Mesendoderm (in vitro differentiated cells): Measurements from ENCODE around the gene CANT1.

Experiments used
- DNase-seq: peaks from one replicate; pipeline ENCODE4 v3.0.0; 2013
- H2AK5ac ChIP-seq: 2 replicates; pipeline ENCODE4 v1.6.1; 2013; ENCODE audit warnings: low read length, inconsistent platforms
- H2BK120ac ChIP-seq: 2 replicates; pipeline ENCODE4 v1.6.1; 2013; ENCODE audit warnings: low read depth, mild to moderate bottlenecking, low read length, moderate library complexity, mixed read lengths
- H2BK15ac ChIP-seq: replicated peaks from 2 replicates; pipeline ENCODE4 v1.6.1; 2013; ENCODE audit warnings: low read depth, mild to moderate bottlenecking, moderate library complexity
- H2BK5ac ChIP-seq: 2 replicates; pipeline ENCODE4 v1.6.1; 2013; ENCODE audit warnings: low read length, inconsistent platforms
- H3K18ac ChIP-seq: 2 replicates; pipeline ENCODE4 v1.6.1; 2013; ENCODE audit warnings: mild to moderate bottlenecking, low read length, mixed read lengths
- H3K23ac ChIP-seq: one replicate; pipeline ENCODE4 v1.6.1; 2013; ENCODE audit warnings: low read length
- H3K27ac ChIP-seq: 2 replicates; pipeline ENCODE4 v1.5.1; 2013; ENCODE audit warnings: low read depth, mild to moderate bottlenecking, inconsistent platforms, low read length, moderate library complexity
- H3K27me3 ChIP-seq: 2 replicates; pipeline ENCODE4 v1.6.1; 2013; ENCODE audit warnings: low read length, control low read depth, mild to moderate bottlenecking, inconsistent platforms; ENCODE audit not compliant: insufficient read depth, poor library complexity
- H3K36me3 ChIP-seq: 2 replicates; pipeline ENCODE4 v1.6.1; 2013; ENCODE audit warnings: low read length, inconsistent platforms; ENCODE audit not compliant: control insufficient read depth, insufficient read depth
- H3K4ac ChIP-seq: one replicate; pipeline ENCODE4 v1.6.1; 2013; ENCODE audit warnings: low read depth, mild to moderate bottlenecking, low read length, moderate library complexity
- H3K4me1 ChIP-seq: 2 replicates; pipeline ENCODE4 v1.6.1; 2013; ENCODE audit warnings: low read depth, low read length, inconsistent platforms; ENCODE audit not compliant: control insufficient read depth
- H3K4me2 ChIP-seq: 2 replicates; pipeline ENCODE4 v1.6.1; 2013; ENCODE audit warnings: low read length
- H3K4me3 ChIP-seq: 2 replicates; pipeline ENCODE4 v1.5.1; 2013; ENCODE audit warnings: mild to moderate bottlenecking, low read length
- H3K56ac ChIP-seq: one replicate; pipeline ENCODE4 v1.6.1; 2013; ENCODE audit warnings: low read length
- H3K79me1 ChIP-seq: 2 replicates; pipeline ENCODE4 v1.6.1; 2013; ENCODE audit warnings: low read length, inconsistent platforms
- H3K79me2 ChIP-seq: 2 replicates; pipeline ENCODE4 v1.6.1; 2013; ENCODE audit warnings: mild to moderate bottlenecking, low read length; ENCODE audit not compliant: control insufficient read depth, insufficient read depth
- H3K9ac ChIP-seq: 2 replicates; pipeline ENCODE4 v1.6.1; 2013; ENCODE audit warnings: low read length, inconsistent platforms
- H4K5ac ChIP-seq: one replicate; pipeline ENCODE4 v1.6.1; 2013; ENCODE audit warnings: low read length
- H4K8ac ChIP-seq: one replicate; pipeline ENCODE4 v1.6.1; 2013; ENCODE audit warnings: low read depth, mild to moderate bottlenecking, control low read depth, low read length, moderate library complexity
- WGBS: extraction: QIAGEN DNeasy Blood & Tissue Kit; methylation state at CpG from one replicate; pipeline ENCODE4 v1.1.7; 2013; ENCODE audit warnings: low lambda C conversion rate, missing lambda C conversion rate; ENCODE audit not compliant: insufficient coverage; ENCODE audit errors: extremely low coverage; 5-methylcytosine and 5-hydroxymethylcytosine counted together

CANT1 gene

DNA sequence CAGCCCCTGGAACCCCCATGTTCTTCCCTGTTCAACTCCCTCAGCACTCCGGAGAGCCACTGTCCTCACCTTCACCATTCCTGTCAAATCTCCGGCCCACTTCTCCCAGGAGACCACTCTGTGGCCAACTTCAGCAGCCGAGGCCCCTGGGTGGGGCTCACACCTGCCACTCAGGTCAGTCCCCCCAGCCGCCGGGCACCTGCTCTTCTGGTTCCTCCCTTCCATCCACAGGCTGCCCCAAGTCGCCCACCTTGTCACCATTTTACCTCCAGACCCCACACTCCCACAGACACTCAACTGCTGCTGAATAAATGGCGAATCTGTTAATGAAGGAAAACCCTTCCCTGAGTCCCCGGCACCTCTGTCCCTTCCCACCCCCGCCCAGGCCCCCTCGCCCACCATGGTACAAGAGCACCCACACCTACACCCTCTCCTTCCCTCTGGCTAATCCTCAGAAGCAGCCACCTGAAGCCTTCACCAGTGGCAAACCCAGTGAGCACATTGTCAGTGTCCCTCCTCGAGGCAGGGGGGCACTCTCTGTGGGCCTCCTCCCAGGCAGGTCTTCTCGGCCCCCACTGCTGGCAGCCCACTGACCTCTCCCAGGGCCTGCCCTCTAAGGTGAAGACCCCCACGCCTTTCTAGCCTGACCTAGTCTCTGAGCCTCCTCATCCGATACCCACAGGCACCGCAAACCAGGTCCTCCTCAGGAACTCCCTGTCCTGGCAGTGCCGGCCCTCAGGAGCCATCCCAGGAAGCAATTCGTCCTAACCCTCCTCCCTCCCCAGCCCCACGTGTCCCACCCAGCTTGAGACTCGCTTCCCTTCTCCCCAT is 8.2 kb downstream of the CANT1 start:
- no CpG with 5 or more reads among the region's 19 CpGs for WGBS
- H3K4me1 ChIP-seq = no peaks in the 10 kb centered on the region
- no peak overlapping the region for H3K18ac ChIP-seq
- no peak overlapping the region for H3K9ac ChIP-seq
- H3K27me3 ChIP-seq = no peaks in the 10 kb centered on the region
- H3K27ac ChIP-seq = no peak overlapping the region
- peaks cover 3% of the 10 kb centered on the region for H3K36me3 ChIP-seq
- peaks cover 18% of the 10 kb centered on the region for H3K79me1 ChIP-seq
- no peak overlapping the region for H3K4me2 ChIP-seq
- no peak overlapping the region for H3K4ac ChIP-seq
- H3K23ac ChIP-seq = no peak overlapping the region
- H2BK120ac ChIP-seq = no peak overlapping the region
- H4K8ac ChIP-seq = no peak overlapping the region
- H3K4me3 ChIP-seq = no peak overlapping the region
- H4K5ac ChIP-seq = no peak overlapping the region
- no peak overlapping the region for H2AK5ac ChIP-seq
- no peak overlapping the region for H2BK5ac ChIP-seq
- no peak overlapping the region for H2BK15ac ChIP-seq
- DNase-seq = no peak
- H3K56ac ChIP-seq = no peak overlapping the region
- H3K79me2 ChIP-seq = peaks cover 6% of the 10 kb centered on the region

GRCh38 chr17:79000396-79001189 is 9.0 kb downstream of the CANT1 start:
- H2AK5ac ChIP-seq = no peak overlapping the region
- H2BK5ac ChIP-seq = no peak overlapping the region
- no peak overlapping the region for H3K27ac ChIP-seq
- H3K9ac ChIP-seq = no peak overlapping the region
- no peak overlapping the region for H3K4me3 ChIP-seq
- H3K27me3 ChIP-seq = no peaks in the 10 kb centered on the region
- H3K56ac ChIP-seq = no peak overlapping the region
- no peak overlapping the region for H3K18ac ChIP-seq
- no peaks in the 10 kb centered on the region for H3K4me1 ChIP-seq
- H3K23ac ChIP-seq = no peak overlapping the region
- H3K79me2 ChIP-seq = peaks cover 5% of the 10 kb centered on the region
- no peak overlapping the region for H4K8ac ChIP-seq
- peaks cover 3% of the 10 kb centered on the region for H3K36me3 ChIP-seq
- no peak overlapping the region for H2BK15ac ChIP-seq
- no peak overlapping the region for H4K5ac ChIP-seq
- no CpG with 5 or more reads among the region's 25 CpGs for WGBS
- H3K4ac ChIP-seq = no peak overlapping the region
- H3K79me1 ChIP-seq = peaks cover 18% of the 10 kb centered on the region
- H3K4me2 ChIP-seq = no peak overlapping the region
- no peak overlapping the region for H2BK120ac ChIP-seq
- no peak for DNase-seq

GRCh38 chr17:78999947-79000395 is 9.6 kb downstream of the CANT1 start:
- Histone ChIP-seq H3K23ac (no peak overlapping the region), H3K56ac (no peak overlapping the region), H3K79me1 (peaks cover 12% of the 10 kb centered on the region), H3K4ac (no peak overlapping the region), H3K79me2 (peaks cover 4% of the 10 kb centered on the region), H3K9ac (no peak overlapping the region), H3K4me1 (no peaks in the 10 kb centered on the region), H2BK5ac (no peak overlapping the region), H3K27ac (no peak overlapping the region), H3K4me2 (no peak overlapping the region), H3K18ac (no peak overlapping the region), H2BK120ac (no peak overlapping the region), H4K5ac (no peak overlapping the region), H2AK5ac (no peak overlapping the region), H3K36me3 (peaks cover 3% of the 10 kb centered on the region), H4K8ac (no peak overlapping the region), H3K4me3 (no peak overlapping the region), H2BK15ac (no peak overlapping the region), H3K27me3 (no peaks in the 10 kb centered on the region)
- WGBS = no CpG with 5 or more reads among the region's 12 CpGs
- no peak for DNase-seq

GRCh38 chr17:78999056-78999768 is 10.4 kb downstream of the CANT1 start:
- H4K5ac ChIP-seq = no peak overlapping the region
- H3K79me2 ChIP-seq = peaks cover 4% of the 10 kb centered on the region
- H2BK5ac ChIP-seq = no peak overlapping the region
- H3K27me3 ChIP-seq = no peaks in the 10 kb centered on the region
- no peak overlapping the region for H3K27ac ChIP-seq
- WGBS = no CpG with 5 or more reads among the region's 17 CpGs
- no peak overlapping the region for H3K4ac ChIP-seq
- DNase-seq = no peak
- H3K36me3 ChIP-seq = peaks cover 3% of the 10 kb centered on the region
- no peak overlapping the region for H4K8ac ChIP-seq
- peaks cover 12% of the 10 kb centered on the region for H3K79me1 ChIP-seq
- H3K56ac ChIP-seq = no peak overlapping the region
- no peak overlapping the region for H2BK15ac ChIP-seq
- H3K4me3 ChIP-seq = no peak overlapping the region
- no peaks in the 10 kb centered on the region for H3K4me1 ChIP-seq
- H3K23ac ChIP-seq = no peak overlapping the region
- H3K18ac ChIP-seq = no peak overlapping the region
- H3K4me2 ChIP-seq = no peak overlapping the region
- H3K9ac ChIP-seq = no peak overlapping the region
- no peak overlapping the region for H2BK120ac ChIP-seq
- no peak overlapping the region for H2AK5ac ChIP-seq

- Histone ChIP-seq H3K27me3 (no peaks in the 10 kb centered on the region), H3K4me3 (no peak overlapping the region), H2BK120ac (no peak overlapping the region), H2BK15ac (no peak overlapping the region), H2BK5ac (no peak overlapping the region), H3K4me1 (no peaks in the 10 kb centered on the region), H3K18ac (no peak overlapping the region), H4K5ac (no peak overlapping the region), H3K23ac (no peak overlapping the region), H3K4ac (no peak overlapping the region), H3K9ac (no peak overlapping the region), H4K8ac (no peak overlapping the region), H3K27ac (no peak overlapping the region), H3K79me1 (peaks cover 12% of the 10 kb centered on the region), H3K36me3 (peaks cover 3% of the 10 kb centered on the region), H3K4me2 (no peak overlapping the region), H3K79me2 (peaks cover 4% of the 10 kb centered on the region), H2AK5ac (no peak overlapping the region), H3K56ac (no peak overlapping the region)
- DNase-seq = no peak
- no CpG with 5 or more reads among the region's 28 CpGs for WGBS
Observed at GRCh38 chr17:78998311-78999055, 11.1 kb downstream of the CANT1 start.
